Omental fat pad (tissue), 4 donors: ENCODE results near the gene TBC1D9. TPM values are rescaled to one million over a fixed set of nuclear protein-coding genes. Genes with fewer than 3 reads are reported as not detected.
A peak's percentile ranks its signal among the peaks of the same experiment; 100 is the strongest.

Source experiments
- ATAC-seq: fragments of 150-250 bp; one replicate; pipeline ENCODE4 v1.9.1; 2016; ENCODE audit warnings: mild to moderate bottlenecking, moderate library complexity; ENCODE audit not compliant: low FRiP score
- DNase-seq: peaks from one replicate; pipeline ENCODE4 v3.0.0-alpha.2; 2019; ENCODE audit warnings: low spot score
- CTCF ChIP-seq, 3 donors: fragments of 450-650 bp; IDR thresholded peaks; one replicate each; pipeline ENCODE4 v1.5.1; 2016 to 2017; ENCODE audit warnings: antibody characterized with exemption in 3 of 3, mild to moderate bottlenecking in 3 of 3, moderate library complexity in 2 of 3
- total RNA-seq, 4 donors: library from RNA; depleted of rRNA; stranded (reverse); fragments of >200 nt; gene quantifications; one replicate each; pipeline ENCODE4 v1.1.0, GENCODE V29; 2016

The TBC1D9 gene
- total RNA-seq, 4 donors from 2014 or later: 29.6 to 60.3 (median 48.3) TPM

GRCh38 chr4:140774956-140775355 lies 18.8 kb upstream of the TBC1D9 start:
- DNase-seq (no peak), ATAC-seq (no peak)
- TF ChIP-seq CTCF (IDR thresholded peaks at IDR 0.05): no peak

DNA sequence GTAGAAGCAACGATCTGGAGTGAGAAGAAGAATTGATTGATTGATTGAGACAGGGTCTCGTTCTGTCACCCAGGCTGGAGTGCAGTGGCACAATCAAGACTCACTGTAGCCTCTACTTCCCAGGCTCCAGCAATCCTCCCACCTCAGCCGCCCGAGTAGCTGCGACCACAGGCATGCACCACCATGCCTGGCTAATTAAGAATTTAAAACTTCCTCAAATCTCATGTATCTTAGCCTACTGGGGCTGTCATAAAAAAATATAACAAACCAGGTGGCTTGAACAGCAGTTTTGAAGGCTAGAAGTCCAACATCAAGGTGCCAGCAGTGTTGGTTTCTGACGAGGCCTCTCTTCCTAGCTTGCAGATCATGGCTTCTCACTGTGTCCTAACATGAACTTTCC lies 18.3 kb upstream of the TBC1D9 start:
- no peak for TF ChIP-seq CTCF (IDR thresholded peaks at IDR 0.05)
- ATAC-seq (no peak), DNase-seq (no peak)

DNA sequence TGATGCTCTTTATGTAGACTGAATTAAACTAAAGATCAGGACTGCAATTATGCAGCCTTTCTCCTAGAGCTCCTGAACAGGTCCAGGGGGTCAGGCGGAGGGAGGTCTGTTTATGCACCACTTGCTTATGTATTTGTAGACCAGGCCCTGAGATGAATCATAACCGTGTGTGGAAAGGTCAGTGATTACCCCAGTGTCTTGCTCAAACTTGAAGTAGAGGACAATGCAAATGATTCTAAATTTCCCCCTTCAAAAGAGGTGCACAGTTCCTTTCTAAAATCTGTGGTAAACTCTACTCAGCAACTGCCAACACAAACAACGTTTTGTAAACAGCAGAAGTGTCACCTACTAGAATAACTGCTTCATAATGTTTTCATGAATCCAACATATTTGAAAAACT lies 13.0 kb upstream of the TBC1D9 start:
- TF ChIP-seq CTCF (IDR thresholded peaks at IDR 0.05): no peak
- DNase-seq (no peak), ATAC-seq (no peak)

DNA sequence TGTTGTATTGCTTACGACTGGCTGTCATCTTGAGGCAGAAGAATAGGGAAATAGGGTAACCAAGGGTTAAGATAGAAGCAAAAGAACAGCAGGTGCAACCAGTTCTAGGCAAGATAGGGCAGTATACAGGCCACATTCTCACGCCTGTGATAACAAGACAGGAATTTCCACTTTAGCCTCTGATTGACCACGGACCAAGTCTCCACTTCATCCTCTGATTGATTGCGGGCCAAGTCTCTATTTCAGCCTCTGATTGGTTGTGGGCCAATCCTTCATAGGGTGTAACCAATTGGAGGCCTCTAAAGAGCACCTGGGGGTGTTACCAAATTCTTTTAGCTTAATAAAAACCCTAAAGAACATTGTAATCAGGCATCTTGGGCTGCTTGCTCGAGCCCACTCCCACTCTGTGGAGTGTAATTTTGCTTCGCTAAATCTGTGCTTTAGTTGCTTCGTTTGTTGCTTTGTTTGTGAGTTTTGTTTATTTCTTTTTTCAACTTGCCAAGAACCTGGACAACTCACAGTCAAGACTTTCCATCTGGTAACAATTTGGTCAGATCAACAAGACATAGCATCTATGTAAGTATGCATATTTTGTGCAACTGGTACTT lies 8.7 kb upstream of the TBC1D9 start:
- TF ChIP-seq CTCF (IDR thresholded peaks at IDR 0.05): no peak
- ATAC-seq (no peak), DNase-seq (no peak)

DNA sequence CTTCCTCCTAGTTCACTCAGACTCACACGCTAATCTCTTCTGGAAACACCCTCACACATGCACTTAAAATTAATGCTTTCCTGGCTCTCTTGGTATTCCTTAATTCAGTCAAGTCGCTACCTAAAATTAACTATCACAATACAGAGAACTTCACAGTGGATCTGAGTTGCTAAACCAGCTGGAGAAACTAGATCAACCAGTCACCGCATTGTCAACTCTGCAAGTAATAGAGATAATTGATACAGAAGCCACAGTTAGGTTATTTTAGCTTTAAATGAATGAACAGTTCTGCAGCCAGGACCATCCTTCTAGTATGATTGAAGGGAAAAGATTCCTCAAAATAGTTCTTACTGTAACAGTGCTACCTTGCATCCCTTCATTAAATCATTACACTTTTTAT lies 6.0 kb upstream of the TBC1D9 start:
- ATAC-seq: no peak
- TF ChIP-seq CTCF (IDR thresholded peaks at IDR 0.05): no peak
- DNase-seq: no peak

DNA sequence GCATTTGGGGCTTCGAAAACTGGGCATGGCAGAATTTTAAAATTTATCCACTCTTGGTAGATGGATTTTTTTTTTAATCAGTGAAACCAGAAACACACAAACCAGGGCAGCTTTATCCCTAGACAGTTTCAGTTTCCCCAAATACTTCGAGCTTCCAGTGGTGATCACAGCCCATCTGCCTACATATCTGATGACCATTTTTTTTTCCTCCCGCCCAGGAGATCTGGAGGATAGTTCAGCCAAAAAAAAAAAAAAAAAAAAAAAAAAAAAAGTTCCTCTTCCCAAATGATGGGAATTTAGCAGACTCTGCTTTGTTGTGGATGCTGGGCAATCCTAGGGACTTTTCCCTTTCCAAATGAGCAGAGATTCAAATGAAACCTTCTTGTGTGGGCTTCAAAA lies 1.0 kb upstream of the TBC1D9 start:
- no peak for TF ChIP-seq CTCF (IDR thresholded peaks at IDR 0.05)
- peak; percentile 1 for ATAC-seq
- DNase-seq: no peak

GRCh38 chr4:140755774-140756318 lies 339 bp downstream of the TBC1D9 start:
- no peak for TF ChIP-seq CTCF (IDR thresholded peaks at IDR 0.05)
- no peak for DNase-seq
- ATAC-seq: peak; percentile 65
